Hindlimb muscle (tissue), 1 donor: Measurements from ENCODE around the gene SOX13. TPM values are rescaled to one million over a fixed set of nuclear protein-coding genes. Genes with fewer than 3 reads are reported as not detected.

Source experiments
- DNase-seq: peaks from one replicate; pipeline ENCODE4 v3.0.0-alpha.2; 2013
- polyA plus RNA-seq: library from polyadenylated mRNA; unstranded; fragments of 120-200 nt; gene quantifications from one replicate; pipeline ENCODE4 v1.2.1, GENCODE V29; 2013; ENCODE audit not compliant: insufficient read length

Gene SOX13
- polyA plus RNA-seq, 1 donor = 30.2 TPM

- DNase-seq = no peak
These were observed 81.8 kb downstream of the SOX13 start for GRCh38 chr1:204154568-204155255.

DNA sequence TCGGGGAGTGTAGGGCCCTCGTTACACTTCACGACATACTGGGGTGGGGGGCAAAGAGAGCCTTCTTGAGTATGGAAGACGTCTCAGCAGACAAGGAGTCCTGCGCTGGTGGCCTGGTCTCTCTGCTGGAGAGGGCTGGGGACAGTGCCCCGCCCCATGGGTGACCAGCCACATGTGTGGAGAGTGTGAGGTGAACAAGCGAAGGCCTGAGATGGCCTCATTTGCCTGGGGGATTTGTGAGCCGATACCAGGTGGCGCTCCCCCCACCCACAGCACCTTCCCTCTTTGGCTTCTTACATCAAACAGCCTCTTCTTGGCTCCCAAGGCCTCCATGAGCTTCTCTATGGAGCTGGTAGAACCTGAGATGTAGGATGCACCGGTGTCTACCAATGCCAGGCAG lies 83.0 kb downstream of the SOX13 start:
- DNase-seq = no peak

- DNase-seq = no peak
These were observed 85.0 kb downstream of the SOX13 start for GRCh38 chr1:204157962-204158361.

DNA sequence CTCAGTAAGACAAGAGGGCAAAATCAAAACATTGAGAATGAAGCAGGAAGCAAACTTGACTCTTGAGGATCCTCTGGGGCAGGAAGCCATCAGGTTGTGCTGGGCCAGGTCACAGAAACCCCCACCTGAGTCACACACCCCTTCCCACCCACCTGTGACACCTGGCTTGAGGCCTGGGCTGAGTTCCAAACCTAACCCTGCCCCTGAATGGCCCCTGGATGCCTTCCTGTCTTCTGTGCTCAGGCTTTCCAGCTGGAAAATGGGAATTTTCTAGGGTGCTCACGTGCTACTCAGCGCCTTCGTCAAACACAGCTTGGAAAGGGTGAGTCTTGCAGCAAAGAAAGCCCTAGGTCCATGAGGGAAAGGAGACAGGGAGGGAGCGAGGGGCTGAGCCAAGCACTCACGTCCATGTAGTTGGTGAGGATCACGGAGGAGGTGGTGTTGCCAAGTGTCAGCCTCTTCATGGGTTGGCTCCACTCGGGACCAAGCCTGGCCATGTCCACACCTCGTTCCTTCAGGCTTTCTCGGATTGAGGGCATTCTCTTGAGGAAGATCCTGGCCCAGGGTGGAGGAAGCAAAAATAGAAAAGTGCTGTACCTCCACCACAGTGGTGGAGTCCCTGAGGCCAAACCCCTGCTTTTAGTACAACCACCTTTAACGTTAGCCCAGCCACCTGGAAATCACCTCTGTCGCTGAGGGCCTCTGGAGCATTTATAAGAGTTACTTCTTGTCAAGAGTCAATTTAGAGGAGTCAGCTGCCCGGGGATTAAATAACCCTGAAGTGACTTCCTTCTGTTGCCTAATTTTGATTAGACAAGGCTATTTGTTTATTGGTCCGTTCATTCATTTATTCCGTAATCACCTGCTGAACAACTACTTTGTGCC lies 88.9 kb downstream of the SOX13 start:
- DNase-seq = no peak

DNA sequence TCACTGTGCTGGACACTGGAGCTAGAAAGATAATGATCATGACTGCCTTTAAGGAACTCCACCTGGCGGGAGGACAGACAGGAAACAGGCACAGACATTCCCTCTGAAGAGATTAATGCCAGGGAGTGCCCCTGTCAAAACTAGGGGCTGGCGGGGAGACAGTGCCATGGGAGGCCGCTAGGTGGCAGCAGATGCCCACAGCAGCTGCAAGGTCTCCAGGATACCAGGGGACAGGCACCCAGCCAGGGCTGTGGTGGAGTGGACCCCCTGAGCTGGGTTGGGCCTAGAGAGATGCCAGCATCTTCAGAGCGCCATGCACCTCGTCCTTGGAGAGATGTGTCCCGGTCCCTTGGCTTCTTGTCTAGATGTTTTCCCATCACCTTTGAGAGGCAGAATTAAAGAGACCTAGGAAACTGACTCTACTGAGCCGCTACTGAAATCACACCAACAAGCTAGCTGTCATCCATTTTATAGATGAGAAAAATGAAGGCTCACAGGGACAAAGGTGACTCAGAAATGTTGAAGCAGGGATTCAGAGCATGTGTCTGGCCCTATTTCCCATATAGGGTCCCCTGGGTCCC lies 89.7 kb downstream of the SOX13 start:
- DNase-seq = peak; percentile 71

DNA sequence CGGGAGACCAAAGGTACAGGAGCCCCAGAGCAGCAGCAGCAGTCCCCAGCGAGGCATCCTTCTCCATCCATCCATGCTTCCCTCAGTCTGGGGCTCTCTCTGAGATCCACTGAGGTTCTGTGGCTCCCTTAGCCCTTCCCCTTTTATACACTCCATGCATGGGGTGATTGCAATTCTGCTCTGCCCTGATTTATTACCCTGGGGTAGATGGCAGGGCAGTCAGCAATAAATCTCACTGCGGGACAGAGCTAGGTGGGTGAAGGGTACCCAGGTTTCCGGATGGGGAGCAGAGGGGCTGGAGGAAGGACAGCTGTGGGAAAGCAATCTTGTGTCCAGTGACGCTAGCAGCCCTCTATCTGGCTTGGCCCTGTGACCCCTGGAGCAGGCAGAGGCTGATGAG lies 93.3 kb downstream of the SOX13 start, which contains the start of gene REN:
TSS of gene REN (minus strand) at position 119 of the 400 bp plus-strand sequence. CDS start at position 75, 44 bp downstream.
- no peak for DNase-seq

GRCh38 chr1:204167730-204168129 lies 94.8 kb downstream of the SOX13 start:
- no peak for DNase-seq

- no peak for DNase-seq
These were observed 96.9 kb downstream of the SOX13 start for GRCh38 chr1:204169858-204170257.

DNA sequence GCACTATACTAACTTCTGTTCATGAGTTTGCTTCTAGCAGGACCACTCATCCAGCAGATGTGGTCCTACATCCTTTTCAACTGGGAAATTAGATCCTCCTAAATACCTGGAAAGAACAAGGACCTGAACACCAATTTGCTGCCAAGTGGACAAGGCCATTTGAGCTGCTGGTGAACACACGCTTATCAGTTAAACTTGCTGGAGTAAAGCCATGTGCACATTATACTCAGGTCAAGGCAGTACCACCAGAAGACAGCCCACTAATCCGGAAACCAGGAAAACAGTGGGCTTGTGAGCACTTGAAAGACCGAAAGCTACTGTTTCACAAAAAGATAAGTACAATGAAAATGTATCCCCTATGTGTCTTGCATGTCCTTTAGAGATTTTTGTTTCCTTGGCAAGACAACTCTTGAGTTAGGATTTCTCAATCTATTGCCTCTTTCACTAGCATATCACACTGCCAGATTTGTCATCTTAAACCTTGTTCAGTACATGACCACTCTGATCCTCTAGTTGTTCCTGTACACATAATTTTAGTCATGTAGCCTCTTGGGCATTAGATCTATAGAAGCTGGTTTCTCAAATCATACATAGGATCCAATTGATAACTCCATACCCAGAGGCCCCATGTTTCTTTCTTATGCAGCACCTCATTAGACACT lies 97.7 kb downstream of the SOX13 start:
- DNase-seq = no peak

- no peak for DNase-seq
These were observed 98.8 kb downstream of the SOX13 start for GRCh38 chr1:204171751-204172178.

DNA sequence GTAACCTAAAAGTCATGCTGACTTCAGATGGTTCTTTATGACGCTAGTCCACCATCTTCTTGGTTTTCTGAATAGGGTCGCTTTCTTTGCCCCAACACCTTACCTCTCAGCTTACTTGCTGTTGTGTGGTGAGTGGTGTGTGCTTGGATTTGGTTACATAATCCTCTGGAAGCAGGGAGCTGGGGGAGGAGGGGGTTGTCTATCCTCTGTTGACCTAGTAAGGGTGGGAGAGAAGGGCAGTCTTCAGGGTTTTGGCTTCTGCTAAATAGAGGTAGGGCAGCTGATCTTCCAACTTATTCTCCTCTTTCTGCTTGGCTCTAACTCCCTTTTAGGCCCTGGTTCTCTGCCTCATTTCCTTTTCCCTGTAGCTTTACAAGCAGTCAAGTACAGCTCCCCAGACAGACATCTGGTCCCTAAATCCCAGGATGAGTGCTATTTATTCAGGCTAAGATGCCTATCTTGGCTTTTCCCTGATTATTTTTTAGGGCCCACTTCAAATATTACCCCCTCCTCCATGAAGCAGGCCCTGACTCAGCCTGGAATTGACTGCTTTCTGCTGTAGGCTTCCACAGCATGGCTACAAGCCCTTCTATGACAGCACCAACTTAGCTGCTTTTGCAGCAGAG lies 99.6 kb downstream of the SOX13 start:
- DNase-seq = no peak

- no peak for DNase-seq
These were observed 102.0 kb downstream of the SOX13 start for GRCh38 chr1:204174958-204175357.

DNA sequence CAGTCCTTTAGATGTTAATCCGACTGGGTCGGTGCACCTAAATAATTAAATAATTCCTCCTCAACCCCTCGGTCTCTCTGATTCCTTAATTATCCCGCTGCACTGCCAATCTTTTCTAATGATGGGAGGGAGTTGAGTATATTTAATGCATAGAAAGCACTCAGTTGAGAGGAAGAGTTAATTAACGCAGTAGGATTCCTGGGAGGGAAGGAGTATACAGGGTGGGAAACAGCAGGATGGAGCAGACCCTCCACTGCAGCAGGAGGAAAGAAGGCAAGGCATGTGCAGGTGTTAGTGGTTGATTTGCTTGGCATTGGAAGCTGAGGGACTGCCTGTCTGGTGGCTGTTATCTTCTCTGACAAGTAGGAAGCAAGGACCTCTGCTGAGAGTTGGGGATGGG lies 103.1 kb downstream of the SOX13 start:
- DNase-seq = no peak

DNA sequence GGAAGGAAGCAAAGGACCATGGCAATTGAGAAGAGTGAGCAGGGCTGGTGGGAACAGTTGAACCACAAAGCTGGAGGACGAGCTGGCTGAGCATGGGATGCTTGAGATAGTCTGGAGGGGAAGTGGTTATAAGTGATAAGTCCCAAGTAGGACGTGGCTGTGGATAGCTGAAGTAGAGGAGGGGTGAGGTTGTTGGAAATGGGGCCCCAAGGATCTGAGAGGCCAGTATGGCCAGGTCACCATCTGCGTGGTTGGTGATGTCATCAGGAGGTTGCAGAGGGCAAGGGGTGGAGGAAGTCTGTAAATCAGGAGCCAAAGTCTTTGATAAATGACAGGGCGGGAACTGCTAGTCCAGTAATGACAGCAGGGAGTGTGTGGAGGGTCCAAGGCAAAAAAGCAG lies 104.2 kb downstream of the SOX13 start:
- no peak for DNase-seq

Other genes with a start within 250 kb of the SOX13 start
- 118 TPM for gene SNRPE, start 211.5 kb upstream of the SOX13 start, polyA plus RNA-seq
- 3.0 TPM for gene ETNK2, start 78.9 kb downstream of the SOX13 start, polyA plus RNA-seq
- not detected for gene REN, start 93.2 kb downstream of the SOX13 start, polyA plus RNA-seq
- gene KISS1, start 123.4 kb downstream of the SOX13 start, polyA plus RNA-seq = 0.28 TPM
- not detected for gene GOLT1A, start 140.9 kb downstream of the SOX13 start, polyA plus RNA-seq